NCI-H524 treated with DMSO at 0.1 percent for 48 hours (cell line): ENCODE results near the gene BRD3.
"Not testable (repeated sequence)": the region's sequence is repeated elsewhere in the genome, so short reads cannot be mapped to it uniquely, and the experiment has no call there.

ENCODE experiments used
- DNase-seq: peaks from one replicate; lab custom pipeline; 2025; lab: John Stamatoyannopoulos, UW

The BRD3 gene

GRCh38 chr9:134067904-134068743, at the start of gene BRD3:
BRD3 (minus strand) TSS chr9:134068026; CDS start chr9:134053477, 14,549 bp downstream.
- DNase-seq, result peak; percentile 46

- DNase-seq, result no peak
Measured at GRCh38 chr9:134112561-134112960, 44.7 kb upstream of the BRD3 start.

DNA sequence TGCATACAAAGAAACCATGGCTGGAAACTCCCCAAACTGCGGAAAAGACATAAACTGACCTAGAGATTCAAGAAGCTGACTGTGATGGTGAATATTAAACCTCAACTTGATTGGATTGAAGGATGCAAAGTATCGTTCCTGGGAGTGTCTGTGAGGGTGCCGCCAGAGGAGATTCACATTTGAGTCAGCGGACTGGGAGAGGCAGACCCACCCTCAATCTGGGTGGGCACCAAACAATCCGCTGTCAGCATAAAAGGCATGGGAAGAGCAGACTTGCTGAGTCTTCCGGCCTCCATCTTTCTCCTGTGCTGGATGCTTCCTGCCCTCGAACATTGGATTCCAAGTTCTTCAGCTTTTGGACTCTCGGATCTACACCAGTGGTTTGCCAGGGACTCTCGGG, 43.2 kb upstream of the BRD3 start:
- no peak for DNase-seq

DNA sequence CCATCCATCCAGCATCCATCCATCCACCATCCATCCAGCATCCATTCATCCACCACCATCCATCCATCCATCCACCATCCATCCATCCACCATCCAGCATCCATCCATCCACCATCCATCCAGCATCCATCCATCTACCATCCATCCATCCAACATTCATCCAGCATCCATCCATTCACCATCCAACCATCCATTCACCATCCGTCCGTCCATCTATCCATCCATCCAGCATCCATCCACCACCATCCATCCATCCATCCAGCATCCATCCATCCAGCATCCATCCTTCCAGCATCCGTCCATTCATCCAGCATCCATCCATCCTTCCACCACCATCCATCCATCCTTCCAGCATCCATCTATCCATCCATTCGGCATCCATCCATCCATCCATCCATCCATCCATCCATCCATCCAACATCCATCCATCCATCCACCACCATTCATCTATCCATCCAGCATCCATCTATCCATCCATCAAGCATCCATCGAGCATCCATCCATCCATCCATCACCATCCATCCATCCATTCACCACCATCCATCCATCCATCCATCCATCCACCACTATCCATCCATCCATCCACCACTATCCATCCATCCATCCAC, 35.7 kb upstream of the BRD3 start:
- no peak for DNase-seq

DNA sequence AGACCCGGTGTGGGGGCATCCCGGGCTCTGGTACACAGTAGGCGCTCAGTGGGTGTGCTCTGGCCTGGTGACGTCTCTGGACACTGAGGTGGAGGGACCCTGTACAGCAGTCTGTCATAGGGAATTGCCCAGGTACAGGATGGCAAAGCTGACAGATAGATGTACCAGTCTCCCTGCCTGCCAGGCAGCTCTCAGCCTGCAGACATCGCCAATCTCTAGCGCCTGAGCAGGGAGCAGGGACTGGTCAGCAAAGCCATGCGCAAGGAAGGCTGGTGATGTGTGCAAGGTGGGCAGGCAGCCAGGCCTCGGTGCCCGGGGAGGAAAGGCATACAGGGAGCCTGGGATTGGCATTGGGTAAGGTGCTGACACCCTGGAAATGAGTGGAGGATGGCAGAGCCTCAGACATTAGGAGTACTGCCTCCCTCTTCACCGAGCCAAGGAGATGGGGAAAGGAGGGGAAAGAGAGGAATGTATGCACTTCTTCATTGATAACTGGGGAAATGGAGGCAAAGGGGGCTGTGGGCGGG, 33.9 kb upstream of the BRD3 start:
- DNase-seq, result no peak

DNA sequence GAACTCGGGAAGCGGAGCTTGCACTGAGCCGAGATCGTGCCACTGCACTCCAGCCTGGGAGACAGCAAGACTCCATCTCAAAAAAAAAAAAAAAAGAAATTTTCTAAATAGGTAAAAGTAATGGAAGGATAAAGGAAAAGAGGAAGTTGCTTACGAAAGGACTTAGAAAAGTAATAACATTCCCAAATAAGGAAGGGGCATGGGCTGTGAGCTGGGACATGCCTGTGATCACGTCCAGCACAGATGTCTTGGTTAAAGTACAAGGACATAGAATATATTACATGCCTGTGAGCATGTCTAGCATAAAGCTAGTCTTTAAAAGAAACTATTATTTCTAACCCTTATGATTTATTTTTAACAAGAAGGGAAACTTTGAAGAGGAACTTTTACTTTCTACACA, 33.3 kb upstream of the BRD3 start:
- DNase-seq, result not testable (repeated sequence)

GRCh38 chr9:134100040-134100439, 32.2 kb upstream of the BRD3 start:
- no peak for DNase-seq

DNA sequence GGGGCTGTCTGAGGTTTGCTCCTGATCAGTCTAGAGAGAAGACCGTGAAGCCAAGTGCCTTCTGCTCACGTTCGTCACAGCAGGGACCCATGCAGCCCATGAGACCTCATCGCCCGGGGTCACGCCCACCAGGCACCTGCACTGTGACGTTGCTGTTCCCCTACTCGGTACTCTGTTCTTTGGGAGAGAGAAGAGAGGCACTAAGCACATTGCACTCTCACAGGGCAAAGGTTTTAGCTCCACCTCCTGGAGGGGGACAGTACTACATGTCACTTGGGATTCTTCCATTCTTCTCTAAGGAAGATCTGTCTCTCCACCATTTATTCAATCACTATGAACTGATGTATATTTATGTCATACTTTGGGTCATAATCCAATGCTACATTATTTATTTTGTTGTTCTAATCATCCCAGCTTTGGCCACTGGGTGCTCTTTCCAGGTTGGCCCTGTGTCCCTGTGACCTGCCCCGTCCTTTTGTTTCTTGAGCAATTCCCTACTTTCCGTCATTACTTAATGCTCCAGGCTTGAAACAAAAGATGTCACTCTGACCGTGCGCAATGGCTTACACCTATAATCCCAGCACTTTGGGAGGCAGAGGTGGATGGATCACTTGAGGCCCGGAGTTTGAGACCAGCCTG, 31.4 kb upstream of the BRD3 start:
- no peak for DNase-seq

DNA sequence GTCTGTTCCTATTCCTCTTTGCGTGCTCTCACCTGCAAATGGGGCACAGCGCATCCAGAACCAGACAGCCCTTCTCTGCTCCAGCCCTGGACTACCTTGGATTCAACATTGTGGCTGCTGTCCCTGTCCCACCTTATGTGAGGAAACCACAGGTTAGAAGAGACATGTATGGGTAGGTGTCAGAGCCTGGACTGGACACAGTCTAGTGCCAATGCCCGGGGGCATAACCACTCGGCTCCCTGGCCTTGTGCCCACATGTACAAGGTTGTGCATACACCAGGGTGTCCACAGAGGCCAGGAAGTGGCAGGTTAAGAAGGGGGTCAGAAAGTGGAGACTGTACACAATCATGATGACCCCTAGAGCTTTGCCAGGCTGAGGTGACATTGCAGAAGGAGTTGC, 22.1 kb upstream of the BRD3 start:
- DNase-seq, result no peak

DNA sequence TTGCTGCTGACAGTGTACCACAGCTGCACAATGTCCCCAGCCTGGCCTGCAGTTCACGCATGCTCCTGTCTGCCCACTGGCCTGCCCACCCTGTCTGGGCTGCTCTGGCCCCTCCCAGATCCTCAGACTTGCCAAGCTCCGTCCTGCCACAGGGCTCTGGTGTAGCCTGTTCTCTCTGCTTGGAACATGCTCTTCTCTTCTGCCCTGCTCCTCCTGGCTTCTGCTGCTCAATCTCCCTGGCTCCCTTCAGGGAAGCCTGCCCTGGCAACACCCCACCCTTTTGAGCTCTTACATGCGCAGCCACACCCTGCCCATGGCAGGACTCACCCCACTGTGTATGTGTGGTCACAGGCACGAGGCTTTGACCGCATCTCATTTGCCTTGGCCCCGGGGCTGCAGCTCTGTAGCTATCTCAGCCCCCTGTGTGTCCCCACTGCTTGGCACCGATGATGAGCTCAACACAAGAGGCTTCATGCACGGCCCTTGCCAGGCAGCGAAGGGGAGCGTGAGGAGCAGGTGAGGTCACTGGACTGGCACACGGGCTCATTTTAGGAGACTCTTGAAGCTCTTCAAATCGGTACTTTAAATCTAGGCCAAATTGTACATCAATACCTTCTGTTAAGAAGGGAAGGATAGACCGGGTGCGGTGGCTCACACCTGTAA, 20.4 kb upstream of the BRD3 start:
- no peak for DNase-seq

GRCh38 chr9:134085674-134086073, 17.8 kb upstream of the BRD3 start:
- DNase-seq, result no peak

DNA sequence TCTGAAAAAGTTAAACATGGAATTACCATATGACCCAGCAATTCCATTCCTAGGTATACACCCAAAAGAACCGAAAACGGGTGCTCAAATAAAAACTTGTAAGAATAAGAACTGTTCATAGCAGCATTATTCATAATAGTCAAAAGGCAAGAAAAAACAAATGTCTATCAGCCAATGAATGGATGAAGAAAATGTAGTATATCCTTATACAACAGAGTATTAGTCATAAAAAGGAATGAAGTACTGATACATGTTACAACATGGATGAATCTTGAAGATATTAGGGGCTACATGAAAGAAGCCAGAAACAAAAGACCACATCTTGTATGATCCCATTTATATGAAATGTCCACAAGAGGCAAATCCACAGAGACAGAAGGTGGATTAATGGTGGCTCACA, 15.6 kb upstream of the BRD3 start:
- DNase-seq, result no peak

DNA sequence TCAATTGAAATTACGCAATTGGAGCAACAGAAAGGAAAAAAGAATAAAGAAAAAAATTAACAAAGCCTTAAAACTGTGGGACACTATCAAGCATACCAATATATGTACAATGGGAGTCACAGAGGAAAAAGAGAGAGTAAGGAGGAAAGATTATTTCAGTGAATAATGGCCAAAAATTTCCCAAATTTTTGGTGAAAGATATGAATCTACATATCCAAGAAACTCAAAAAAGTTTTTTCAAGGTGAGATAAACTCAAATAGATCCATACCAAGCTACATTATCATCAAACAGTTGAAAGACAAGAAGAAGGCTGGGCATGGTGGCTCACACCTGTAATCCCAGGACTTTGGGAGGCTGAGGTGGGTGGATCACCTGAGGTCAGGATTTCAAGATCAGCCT, 8.8 kb upstream of the BRD3 start:
- no peak for DNase-seq

DNA sequence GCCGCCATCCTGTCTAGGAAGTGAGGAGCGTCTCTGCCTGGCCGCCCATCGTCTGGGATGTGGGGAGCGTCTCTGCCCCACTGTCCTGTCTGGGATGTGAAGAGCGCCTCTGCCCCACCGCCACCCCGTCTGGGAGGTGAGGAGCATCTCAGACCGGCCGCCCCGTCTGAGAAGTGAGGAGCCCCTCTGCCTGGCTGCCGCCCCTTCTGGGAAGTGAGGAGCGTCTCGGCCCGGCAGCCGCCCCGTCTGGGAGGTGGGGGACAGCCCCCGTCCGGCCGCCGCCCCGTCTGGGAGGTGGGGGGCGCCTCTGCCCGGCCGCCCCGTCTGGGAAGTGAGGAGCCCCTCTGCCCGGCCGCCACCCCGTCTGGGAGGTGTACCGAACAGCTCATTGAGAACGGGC, 7.9 kb upstream of the BRD3 start:
- DNase-seq, result not testable (repeated sequence)

DNA sequence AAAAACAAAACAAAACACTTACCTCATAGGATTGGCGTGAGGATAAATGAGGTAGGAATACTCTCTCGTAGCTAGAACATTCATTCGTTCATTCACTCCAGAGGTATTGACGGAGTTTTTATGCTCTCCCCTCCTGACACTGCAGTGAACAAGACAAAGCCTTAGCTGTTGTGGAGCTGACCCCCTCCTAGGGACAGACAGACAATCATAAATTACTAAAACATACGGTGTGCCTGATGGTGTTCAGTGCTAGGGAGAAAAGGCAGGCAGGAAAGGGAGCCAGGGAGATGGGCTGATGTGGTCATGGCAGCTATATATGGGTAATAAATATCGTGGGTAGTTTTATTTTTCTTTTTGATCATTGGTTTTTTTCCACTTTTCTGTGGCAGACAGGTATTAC, 5.7 kb upstream of the BRD3 start:
- DNase-seq, result no peak

DNA sequence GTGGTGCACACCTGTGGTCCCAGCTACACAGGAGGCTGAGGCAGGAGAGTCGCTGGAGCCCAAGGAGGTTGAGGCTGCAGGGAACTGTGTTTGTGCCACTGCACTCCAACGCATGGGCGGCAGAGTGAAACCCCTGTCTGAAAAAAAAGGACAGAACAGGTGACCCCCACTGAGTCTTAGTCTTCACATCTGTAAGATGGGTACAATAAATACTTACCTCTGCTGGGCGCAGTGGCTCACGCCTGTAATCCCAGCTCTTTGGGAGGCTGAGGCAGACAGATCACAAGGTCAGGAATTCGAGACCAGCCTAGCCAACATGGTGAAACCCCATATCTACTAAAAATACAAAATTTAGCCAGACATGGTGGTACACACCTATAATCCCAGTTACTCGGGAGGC, 4.9 kb upstream of the BRD3 start:
- DNase-seq, result not testable (repeated sequence)

- DNase-seq, result no peak
Measured at GRCh38 chr9:134071149-134071548, 3.3 kb upstream of the BRD3 start.

GRCh38 chr9:134069480-134070399, 1.9 kb upstream of the BRD3 start:
- DNase-seq, result no peak

DNA sequence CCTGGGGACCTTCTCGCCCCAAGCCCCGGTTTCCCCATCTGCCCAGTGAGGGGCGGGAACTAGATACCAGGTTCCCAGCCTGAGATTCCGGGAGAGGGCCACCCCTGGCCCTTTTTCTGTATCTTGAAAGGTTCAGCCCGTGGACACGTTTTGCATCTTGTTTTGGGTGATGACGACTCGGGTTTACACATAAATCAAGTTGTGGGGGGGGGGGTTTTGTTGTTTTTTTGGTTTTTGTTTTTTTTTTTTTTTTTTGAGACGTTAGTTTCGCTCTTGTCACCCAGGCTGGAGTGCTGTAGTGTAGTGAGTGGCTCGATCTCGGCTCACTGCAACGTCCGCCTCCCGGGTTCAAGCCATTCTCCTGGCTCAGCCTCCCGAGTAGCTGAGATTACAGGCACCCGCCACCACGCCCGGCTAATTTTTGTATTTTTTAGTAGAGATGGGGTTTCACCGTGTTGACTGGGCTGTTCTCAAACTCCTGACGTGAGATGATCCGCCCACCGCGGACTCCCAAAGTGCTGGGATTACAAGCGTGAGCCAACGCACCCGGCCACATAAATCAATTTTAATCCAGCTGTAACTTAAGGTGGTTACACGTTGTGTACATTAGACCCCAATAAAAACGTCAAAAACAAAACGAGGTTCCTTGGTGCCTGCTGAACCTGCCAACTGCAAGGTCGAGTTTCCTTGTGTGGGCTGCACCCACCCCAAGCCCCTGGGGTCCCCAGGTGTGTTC, 1.1 kb upstream of the BRD3 start:
- no peak for DNase-seq
